GM23338 (cell line): ENCODE data around the gene RNF11. TPM values are rescaled to one million over a fixed set of nuclear protein-coding genes. Genes with fewer than 3 reads are reported as not detected.

Experiments used
- ATAC-seq: fragments of 200-7000 bp; cut with Tn5 transposase; 3 replicates; pipeline ENCODE4 v1.9.1; 2020
- DNase-seq: peaks from one replicate; pipeline ENCODE4 v3.0.0-alpha.2; 2015; ENCODE audit warnings: low spot score
- H2AFZ ChIP-seq: fragments of 200-600 bp; sonication (generic); 2 replicates; pipeline ENCODE4 v1.8.0; 2016; ENCODE audit warnings: antibody characterized with exemption, mild to moderate bottlenecking, moderate library complexity
- H3F3A ChIP-seq: fragments of 200-600 bp; sonication (generic); replicated peaks from 2 replicates; pipeline ENCODE4 v1.8.0; 2017; ENCODE audit warnings: antibody characterized with exemption, mixed run types, low read depth
- H3K27ac ChIP-seq: fragments of 200-600 bp; sonication (generic); 2 replicates; pipeline ENCODE4 v1.6.1; 2016; ENCODE audit warnings: low read depth
- H3K27me3 ChIP-seq: fragments of 200-600 bp; sonication (generic); 2 replicates; pipeline ENCODE4 v1.8.0; 2016; ENCODE audit warnings: mild to moderate bottlenecking, mixed run types, moderate library complexity; ENCODE audit not compliant: insufficient read depth
- H3K36me3 ChIP-seq: fragments of 200-600 bp; sonication (generic); 2 replicates; pipeline ENCODE4 v1.8.0; 2016; ENCODE audit warnings: mild to moderate bottlenecking; ENCODE audit not compliant: insufficient read depth
- H3K4me1 ChIP-seq: fragments of 200-600 bp; sonication (generic); 2 replicates; pipeline ENCODE4 v1.8.0; 2016; ENCODE audit warnings: mild to moderate bottlenecking, moderate library complexity; ENCODE audit not compliant: insufficient read depth
- H3K4me2 ChIP-seq: fragments of 200-600 bp; sonication (generic); 2 replicates; pipeline ENCODE4 v1.7.1; 2017; ENCODE audit warnings: mixed run types
- H3K4me3 ChIP-seq: fragments of 200-600 bp; sonication (generic); 2 replicates; pipeline ENCODE4 v1.6.1; 2016; ENCODE audit warnings: mixed run types
- H3K79me2 ChIP-seq: fragments of 200-600 bp; sonication (generic); replicated peaks from 2 replicates; pipeline ENCODE4 v1.8.0; 2017; ENCODE audit warnings: mild to moderate bottlenecking; ENCODE audit not compliant: insufficient read depth
- H3K9me2 ChIP-seq: fragments of 200-600 bp; sonication (generic); 2 replicates; pipeline ENCODE4 v1.8.0; 2017; ENCODE audit not compliant: insufficient read depth
- H4K20me1 ChIP-seq: fragments of 200-600 bp; sonication (generic); replicated peaks from 2 replicates; pipeline ENCODE4 v1.8.0; 2017; ENCODE audit warnings: mild to moderate bottlenecking; ENCODE audit not compliant: insufficient read depth
- H3K27ac Mint-ChIP-seq: 2 replicates; pipeline ENCODE4 v1.8.0; 2020; ENCODE audit warnings: inconsistent platforms, mild to moderate bottlenecking, moderate library complexity, mixed read lengths
- H3K27me3 Mint-ChIP-seq: 3 replicates; pipeline ENCODE4 v1.8.0; 2022; ENCODE audit warnings: low read depth, mild to moderate bottlenecking, moderate library complexity, mixed read lengths, inconsistent platforms; ENCODE audit not compliant: insufficient read depth, poor library complexity
- H3K36me3 Mint-ChIP-seq: 3 replicates; pipeline ENCODE4 v1.8.0; 2021; ENCODE audit warnings: low read depth, mild to moderate bottlenecking, inconsistent platforms, moderate library complexity, mixed read lengths
- H3K4me1 Mint-ChIP-seq: 3 replicates; pipeline ENCODE4 v1.8.0; 2020; ENCODE audit warnings: mild to moderate bottlenecking, inconsistent platforms, mixed read lengths
- H3K4me3 Mint-ChIP-seq: 3 replicates; pipeline ENCODE4 v1.8.0; 2021; ENCODE audit warnings: moderate library complexity, mild to moderate bottlenecking, inconsistent platforms, mixed read lengths
- H3K9me3 Mint-ChIP-seq: 3 replicates; pipeline ENCODE4 v1.8.0; 2020; ENCODE audit warnings: moderate library complexity, mild to moderate bottlenecking, inconsistent platforms, mixed read lengths
- CTCF ChIP-seq, 2 experiments: fragments of 200-600 bp in 1 of 2; sonication (generic) in 1 of 2; conservative IDR thresholded peaks; 2 replicates each; pipeline versions ENCODE4 v1.5.1 to v1.6.1; 2016 to 2017; ENCODE audit warnings: antibody characterized with exemption in 2 of 2, low read depth in 2 of 2, mild to moderate bottlenecking in 2 of 2, moderate library complexity in 1 of 2
- EZH2 ChIP-seq: fragments of 200-600 bp; sonication (generic); IDR thresholded peaks from one replicate; pipeline ENCODE4 v1.8.0; 2017; ENCODE audit warnings: antibody characterized with exemption, mild to moderate bottlenecking, low read depth; ENCODE audit not compliant: unreplicated experiment
- EZH2phosphoT487 ChIP-seq: fragments of 200-600 bp; sonication (generic); IDR thresholded peaks from one replicate; pipeline ENCODE4 v1.8.1; 2018; ENCODE audit warnings: antibody characterized with exemption; ENCODE audit not compliant: unreplicated experiment
- POLR2AphosphoS5 ChIP-seq: IDR thresholded peaks from 2 replicates; pipeline ENCODE4 v1.6.1; 2016; ENCODE audit warnings: antibody characterized with exemption, low read depth
- REST ChIP-seq: IDR thresholded peaks from one replicate; pipeline ENCODE4 v1.6.1; 2018; ENCODE audit warnings: antibody characterized with exemption; ENCODE audit not compliant: unreplicated experiment
- STAT1 ChIP-seq: IDR thresholded peaks from one replicate; pipeline ENCODE4 v1.6.1; 2016; ENCODE audit warnings: antibody characterized with exemption; ENCODE audit not compliant: unreplicated experiment
- ZNF331 ChIP-seq: fragments of 250-450 bp; sonication (Bioruptor Pico); IDR thresholded peaks from 2 replicates; pipeline ENCODE4 v1.5.0; 2020; ENCODE audit warnings: low read depth, mild to moderate bottlenecking, moderate library complexity
- ZNF462 ChIP-seq: fragments of 250-450 bp; sonication (Bioruptor Pico); IDR thresholded peaks from 2 replicates; pipeline ENCODE4 v1.5.0; 2020; ENCODE audit warnings: mild to moderate bottlenecking, moderate library complexity
- polyA plus RNA-seq: library from polyadenylated mRNA; unstranded; fragments of >200 nt; fragmentation: Nextera tagmentation; extraction: Ambion mirVana; gene quantifications from 2 replicates; pipeline ENCODE4 v1.2.1, GENCODE V29; 2016
- total RNA-seq: library from RNA; depleted of rRNA; stranded (reverse); fragments of >200 nt; shearing (Covaris generic); gene quantifications from 2 replicates; pipeline ENCODE4 v1.2.3, GENCODE V29; 2014

Gene RNF11
- total and polyA plus RNA-seq, 2 experiments from 2014 or later: 22.3 to 43.0 TPM

GRCh38 chr1:51312718-51313117 lies 76.6 kb downstream of the RNF11 start:
- Histone ChIP-seq H3K4me1 (no peaks in the 10 kb centered on the region), H3K27me3 (no peaks in the 10 kb centered on the region), H3F3A (no peaks in the 10 kb centered on the region), H3K4me2 (no peak overlapping the region), H3K4me3 (no peak overlapping the region), H3K36me3 (no peaks in the 10 kb centered on the region), H3K79me2 (no peaks in the 10 kb centered on the region), H3K27ac (no peak overlapping the region), H4K20me1 (no peaks in the 10 kb centered on the region), H3K9me2 (no peaks in the 10 kb centered on the region), H2AFZ (no peak overlapping the region)
- ATAC-seq (no peak), DNase-seq (no peak)
- no peaks in the 10 kb centered on the region; the same call in 2 of the 3 replicates for H3K9me3 Mint-ChIP-seq
- H3K4me3 Mint-ChIP-seq: no peak overlapping the region
- H3K4me1 Mint-ChIP-seq: peaks cover 22% of the 10 kb centered on the region
- no peak overlapping the region for H3K27ac Mint-ChIP-seq
- H3K27me3 Mint-ChIP-seq: peaks cover 15% of the 10 kb centered on the region
- no peaks in the 10 kb centered on the region for H3K36me3 Mint-ChIP-seq
- no peak for TF ChIP-seq ZNF462 (CRISPR knock-in tag)
- no peak for TF ChIP-seq EZH2
- no peak for TF ChIP-seq STAT1

- no peak overlapping the region for H2AFZ ChIP-seq
- H3K4me3 ChIP-seq: no peak overlapping the region
- H3K4me2 ChIP-seq: no peak overlapping the region
- DNase-seq (peak; percentile 81), ATAC-seq (peak; percentile 85)
- H3K79me2 ChIP-seq: no peaks in the 10 kb centered on the region
- H3K4me1 ChIP-seq: no peaks in the 10 kb centered on the region
- Mint-ChIP-seq H3K4me1 (peaks cover 22% of the 10 kb centered on the region), H3K27me3 (peaks cover 16% of the 10 kb centered on the region), H3K27ac (no peak overlapping the region), H3K4me3 (no peak overlapping the region), H3K9me3 (no peaks in the 10 kb centered on the region; the same call in 2 of the 3 replicates), H3K36me3 (no peaks in the 10 kb centered on the region)
- H3F3A ChIP-seq: no peaks in the 10 kb centered on the region
- H3K27me3 ChIP-seq: no peaks in the 10 kb centered on the region
- H3K9me2 ChIP-seq: no peaks in the 10 kb centered on the region
- no peaks in the 10 kb centered on the region for H3K36me3 ChIP-seq
- TF ChIP-seq ZNF331 (CRISPR knock-in tag): no peak
- no peak for TF ChIP-seq POLR2AphosphoS5
- no peak for TF ChIP-seq EZH2phosphoT487
- TF ChIP-seq CTCF (conservative IDR thresholded peaks at IDR 0.05; ENCODE audit: low read depth in 2 of 2): peak; percentile 45 to 47
- no peak for TF ChIP-seq REST
- no peaks in the 10 kb centered on the region for H4K20me1 ChIP-seq
- H3K27ac ChIP-seq: no peak overlapping the region
Measured at GRCh38 chr1:51313268-51313852, 77.3 kb downstream of the RNF11 start.
